Endothelial cell (in vitro differentiated cells): ENCODE data around the gene CCDC32. TPM values are rescaled to one million over a fixed set of nuclear protein-coding genes. Genes with fewer than 3 reads are reported as not detected.
A peak's percentile ranks its signal among the peaks of the same experiment; 100 is the strongest.

Source experiments
- DNase-seq: peaks from one replicate; pipeline ENCODE4 v3.0.0; 2021; ENCODE audit warnings: low spot score
- H3K27ac Mint-ChIP-seq: one replicate; pipeline ENCODE4 v1.8.0; 2021; ENCODE audit warnings: mixed read lengths, inconsistent platforms; ENCODE audit not compliant: unreplicated experiment
- H3K27me3 Mint-ChIP-seq: one replicate; pipeline ENCODE4 v1.8.0; 2021; ENCODE audit warnings: mild to moderate bottlenecking, moderate library complexity, mixed read lengths, inconsistent platforms; ENCODE audit not compliant: unreplicated experiment
- H3K36me3 Mint-ChIP-seq: one replicate; pipeline ENCODE4 v1.8.0; 2021; ENCODE audit warnings: mild to moderate bottlenecking, low read depth, mixed read lengths, inconsistent platforms; ENCODE audit not compliant: unreplicated experiment
- H3K4me1 Mint-ChIP-seq: one replicate; pipeline ENCODE4 v1.8.0; 2021; ENCODE audit warnings: mild to moderate bottlenecking, mixed read lengths, inconsistent platforms; ENCODE audit not compliant: unreplicated experiment
- H3K4me3 Mint-ChIP-seq: one replicate; pipeline ENCODE4 v1.8.0; 2021; ENCODE audit warnings: mild to moderate bottlenecking, mixed read lengths, inconsistent platforms; ENCODE audit not compliant: unreplicated experiment
- H3K9me3 Mint-ChIP-seq: one replicate; pipeline ENCODE4 v1.8.0; 2021; ENCODE audit warnings: mixed read lengths, inconsistent platforms; ENCODE audit not compliant: unreplicated experiment
- total RNA-seq: library from RNA; stranded (reverse); fragmentation: NEBNext Ultra II Directional; extraction: Animal tissue kit (Norgen Biotek cat#: 25700); gene quantifications from one replicate; pipeline ENCODE4 v1.2.1, GENCODE V29; 2021; ENCODE audit not compliant: unreplicated experiment
- TF ChIP-seq, protein P1 (sequence below): fragments of 200-600 bp; sonication (generic); IDR thresholded peaks from one replicate; pipeline ENCODE4 v1.5.0; 2021; ENCODE audit warnings: antibody characterized with exemption; ENCODE audit not compliant: unreplicated experiment

The CCDC32 gene
- total RNA-seq, 1 donor from 2014 or later = 40.4 TPM

DNA sequence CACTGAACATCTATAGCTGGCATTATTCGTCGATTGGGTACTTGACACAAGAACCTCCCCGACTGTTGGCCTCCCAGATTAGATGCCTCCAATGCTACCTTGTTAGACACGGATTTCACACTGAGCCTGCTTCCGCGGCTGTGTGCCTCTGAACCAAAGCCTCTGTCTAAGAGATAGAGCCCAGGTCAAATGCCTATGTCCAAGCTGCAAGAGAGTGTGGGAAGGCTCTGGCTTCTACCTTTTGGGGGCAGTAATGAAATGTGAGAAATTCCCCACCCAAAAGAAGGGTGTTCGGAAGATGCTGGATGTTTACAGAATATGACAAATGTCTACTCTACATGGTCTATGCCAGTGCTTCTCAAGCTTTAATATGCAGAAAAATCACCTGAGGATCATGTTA lies 2.3 kb upstream of the CCDC32 start:
- TF ChIP-seq, protein P1, sequence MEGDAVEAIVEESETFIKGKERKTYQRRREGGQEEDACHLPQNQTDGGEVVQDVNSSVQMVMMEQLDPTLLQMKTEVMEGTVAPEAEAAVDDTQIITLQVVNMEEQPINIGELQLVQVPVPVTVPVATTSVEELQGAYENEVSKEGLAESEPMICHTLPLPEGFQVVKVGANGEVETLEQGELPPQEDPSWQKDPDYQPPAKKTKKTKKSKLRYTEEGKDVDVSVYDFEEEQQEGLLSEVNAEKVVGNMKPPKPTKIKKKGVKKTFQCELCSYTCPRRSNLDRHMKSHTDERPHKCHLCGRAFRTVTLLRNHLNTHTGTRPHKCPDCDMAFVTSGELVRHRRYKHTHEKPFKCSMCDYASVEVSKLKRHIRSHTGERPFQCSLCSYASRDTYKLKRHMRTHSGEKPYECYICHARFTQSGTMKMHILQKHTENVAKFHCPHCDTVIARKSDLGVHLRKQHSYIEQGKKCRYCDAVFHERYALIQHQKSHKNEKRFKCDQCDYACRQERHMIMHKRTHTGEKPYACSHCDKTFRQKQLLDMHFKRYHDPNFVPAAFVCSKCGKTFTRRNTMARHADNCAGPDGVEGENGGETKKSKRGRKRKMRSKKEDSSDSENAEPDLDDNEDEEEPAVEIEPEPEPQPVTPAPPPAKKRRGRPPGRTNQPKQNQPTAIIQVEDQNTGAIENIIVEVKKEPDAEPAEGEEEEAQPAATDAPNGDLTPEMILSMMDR = no peak
- peaks cover 26% of the 10 kb centered on the region for H3K4me1 Mint-ChIP-seq
- no peaks in the 10 kb centered on the region for H3K36me3 Mint-ChIP-seq
- H3K27me3 Mint-ChIP-seq = peaks cover 4% of the 10 kb centered on the region
- no peak for DNase-seq
- H3K9me3 Mint-ChIP-seq = no peaks in the 10 kb centered on the region
- H3K4me3 Mint-ChIP-seq = no peak overlapping the region
- no peak overlapping the region for H3K27ac Mint-ChIP-seq

- no peak for DNase-seq
Measured at GRCh38 chr15:40565333-40566238, 744 bp upstream of the CCDC32 start.

GRCh38 chr15:40563426-40563825 lies 1.4 kb downstream of the CCDC32 start:
- DNase-seq = no peak
- Mint-ChIP-seq H3K9me3 (no peaks in the 10 kb centered on the region), H3K36me3 (peaks cover 6% of the 10 kb centered on the region), H3K4me3 (peak overlapping the region; percentile 65), H3K27me3 (peaks cover 2% of the 10 kb centered on the region), H3K4me1 (peaks cover 18% of the 10 kb centered on the region), H3K27ac (peak overlapping the region; percentile 36)
- TF ChIP-seq, protein P1 = no peak

More at GRCh38 chr15:40565333-40566238, 744 bp upstream of the CCDC32 start:
- TF ChIP-seq, protein P1 = no peak
- Mint-ChIP-seq H3K36me3 (peaks cover 1% of the 10 kb centered on the region), H3K27me3 (peaks cover 2% of the 10 kb centered on the region), H3K4me1 (peaks cover 27% of the 10 kb centered on the region), H3K4me3 (peak overlapping the region; percentile 97), H3K27ac (peak overlapping the region; percentile 96), H3K9me3 (no peaks in the 10 kb centered on the region)

- DNase-seq = no peak
- no peaks in the 10 kb centered on the region for H3K9me3 Mint-ChIP-seq
- H3K4me1 Mint-ChIP-seq = peaks cover 19% of the 10 kb centered on the region
- TF ChIP-seq, protein P1 = no peak
- H3K27ac Mint-ChIP-seq = no peak overlapping the region
- peaks cover 6% of the 10 kb centered on the region for H3K36me3 Mint-ChIP-seq
- H3K27me3 Mint-ChIP-seq = peaks cover 2% of the 10 kb centered on the region
- peak overlapping the region; percentile 25 for H3K4me3 Mint-ChIP-seq
Measured at GRCh38 chr15:40562691-40563090, 2.2 kb downstream of the CCDC32 start.
